Panc1 (cell line): ENCODE results near the gene HCFC1R1. TPM values are rescaled to one million over a fixed set of nuclear protein-coding genes. Genes with fewer than 3 reads are reported as not detected.

ENCODE experiments used
- ATAC-seq: fragments of 200-7000 bp; cut with Tn5 transposase; 2 replicates; pipeline ENCODE4 v1.9.1; 2020; ENCODE audit warnings: mild to moderate bottlenecking, moderate library complexity
- Bru-seq: library from RNA; stranded (reverse); fragments of 400-500 nt; gene quantifications from one replicate; lab custom pipeline; 2021; lab: Mats Ljungman, UMichigan
- BruChase-seq, 2 experiments: library from RNA; stranded (reverse); fragments of 400-500 nt; gene quantifications; one replicate each; lab custom pipeline; 2021; lab: Mats Ljungman, UMichigan
- BruUV-seq: library from RNA; stranded (reverse); fragments of 400-500 nt; replicated peaks from 2 replicates; lab custom pipeline; 2021; lab: Mats Ljungman, UMichigan
- CTCF ChIA-PET: fragments of 300-600 bp; sonication (Branson Sonifier 250); formaldehyde crosslinking; loops from one replicate; lab custom pipeline; 2022; ENCODE audit warnings: antibody characterized with exemption; lab: Charles Lee
- POLR2A ChIA-PET: fragments of 300-600 bp; sonication (Branson Sonifier 250); formaldehyde crosslinking; loops from one replicate; lab custom pipeline; 2022; ENCODE audit warnings: antibody characterized with exemption; lab: Charles Lee
- DNase-seq: peaks from one replicate; pipeline ENCODE4 v3.0.0-alpha.2; 2010; ENCODE audit warnings: low read depth, low spot score
- H3K27ac ChIP-seq: 2 replicates; pipeline ENCODE4 v1.5.1; 2011; ENCODE audit warnings: mild to moderate bottlenecking, low read length, inconsistent platforms
- H3K27me3 ChIP-seq: fragments of 200-500 bp; sonication (Bioruptor generic); 2 replicates; pipeline ENCODE4 v1.6.0; 2014; ENCODE audit warnings: low read length, inconsistent platforms; ENCODE audit not compliant: control insufficient read depth, insufficient read depth
- H3K36me3 ChIP-seq: fragments of 200-500 bp; sonication (Bioruptor generic); 2 replicates; pipeline ENCODE4 v1.5.1; 2014; ENCODE audit warnings: inconsistent platforms, mild to moderate bottlenecking, low read length, moderate library complexity; ENCODE audit not compliant: control insufficient read depth, insufficient read depth
- H3K4me1 ChIP-seq: 2 replicates; pipeline ENCODE4 v1.5.1; 2011; ENCODE audit warnings: inconsistent platforms, mild to moderate bottlenecking, low read length, moderate library complexity; ENCODE audit not compliant: control insufficient read depth, insufficient read depth
- H3K4me3 ChIP-seq, 2 experiments: 2 replicates each; pipeline ENCODE4 v1.5.1; 2011 to 2012; ENCODE audit warnings: low read depth in 2 of 2, low read length in 2 of 2, mild to moderate bottlenecking in 2 of 2, inconsistent platforms in 1 of 2, moderate library complexity in 1 of 2
- H3K9me3 ChIP-seq: fragments of 200-500 bp; sonication (Bioruptor generic); 2 replicates; pipeline ENCODE4 v1.5.1; 2014; ENCODE audit warnings: low read depth, mild to moderate bottlenecking, inconsistent platforms, low read length, moderate library complexity; ENCODE audit not compliant: control insufficient read depth, insufficient read depth
- CTCF ChIP-seq: fragments of 450-650 bp; IDR thresholded peaks from 2 replicates; pipeline ENCODE4 v1.5.1; 2017; ENCODE audit warnings: mild to moderate bottlenecking
- POLR2AphosphoS5 ChIP-seq: IDR thresholded peaks from 2 replicates; pipeline ENCODE4 v1.6.1; 2012; ENCODE audit warnings: mild to moderate bottlenecking, low read depth, low read length, moderate library complexity
- REST ChIP-seq, 2 experiments: IDR thresholded peaks; 2 replicates each; pipeline ENCODE4 v1.6.1; 2011 to 2012; ENCODE audit warnings: low read depth in 2 of 2, control low read depth in 1 of 2, low read length in 1 of 2, mild to moderate bottlenecking in 1 of 2, moderate library complexity in 1 of 2; ENCODE audit not compliant: insufficient read depth in 1 of 2
- SIN3A ChIP-seq: IDR thresholded peaks from 2 replicates; pipeline ENCODE4 v1.6.1; 2012; ENCODE audit warnings: low read depth, mild to moderate bottlenecking, low read length, moderate library complexity, borderline replicate concordance; ENCODE audit not compliant: insufficient read depth
- TCF7L2 ChIP-seq: IDR thresholded peaks from 2 replicates; pipeline ENCODE4 v1.6.1; 2011; ENCODE audit warnings: mild to moderate bottlenecking, low read depth, low read length, inconsistent platforms
- in situ Hi-C: cut with HindIII; loops from 2 replicates; pipeline ENCODE4 v1.10.0; 2016; ENCODE audit warnings: low sequenced_read_pairs, low pct_unique_long_range_greater_than_20kb
- intact Hi-C: fragments of 100-400 bp; cut with micrococcal nuclease; formaldehyde crosslinking; loops from one replicate; pipeline ENCODE4 v1.10.0; 2022; ENCODE audit not compliant: unreplicated experiment
- long read RNA-seq: library from polyadenylated mRNA; unstranded; transcript quantifications from one replicate; pipeline ENCODE4 v2.0.0, GENCODE V29; 2021; ENCODE audit not compliant: unreplicated experiment
- polyA plus RNA-seq: library from polyadenylated mRNA; unstranded; fragments of >200 nt; gene quantifications from one replicate; pipeline ENCODE4 v1.2.1, GENCODE V29; 2012; ENCODE audit warnings: missing spikeins; ENCODE audit not compliant: insufficient read length
- total RNA-seq: library from RNA; stranded (reverse); gene quantifications from one replicate; pipeline ENCODE4 v1.2.1, GENCODE V29; 2021; ENCODE audit not compliant: unreplicated experiment

HCFC1R1 gene
- 67.3 TPM for total RNA-seq
- polyA plus RNA-seq = 179 TPM
- Bru-seq, nascent RNA = percentile 74 among the genes with signal in this experiment
- BruChase-seq, experiment 1, labeled RNA remaining after a 2-hour chase = percentile 73 among the genes with signal in this experiment
- percentile 82 among the genes with signal in this experiment for BruChase-seq, experiment 2, labeled RNA remaining after a 6-hour chase
- long read RNA-seq, transcript HCFC1R1-208 (2 exons, 1,365 nt) = minor isoform, 10 of 48 reads
- long read RNA-seq, transcript HCFC1R1-206 (3 exons, 618 nt) = minor isoform, 6 of 48 reads
- long read RNA-seq, transcript HCFC1R1-201 (4 exons, 965 nt) = major isoform, 13 of 48 reads
- long read RNA-seq, transcript HCFC1R1-202 (3 exons, 765 nt) = minor isoform, 7 of 48 reads
- long read RNA-seq, partial matches to known transcripts = 2 of 48 reads
- long read RNA-seq, other reads (novel, unspliced or antisense) = 10 of 48 reads

DNA sequence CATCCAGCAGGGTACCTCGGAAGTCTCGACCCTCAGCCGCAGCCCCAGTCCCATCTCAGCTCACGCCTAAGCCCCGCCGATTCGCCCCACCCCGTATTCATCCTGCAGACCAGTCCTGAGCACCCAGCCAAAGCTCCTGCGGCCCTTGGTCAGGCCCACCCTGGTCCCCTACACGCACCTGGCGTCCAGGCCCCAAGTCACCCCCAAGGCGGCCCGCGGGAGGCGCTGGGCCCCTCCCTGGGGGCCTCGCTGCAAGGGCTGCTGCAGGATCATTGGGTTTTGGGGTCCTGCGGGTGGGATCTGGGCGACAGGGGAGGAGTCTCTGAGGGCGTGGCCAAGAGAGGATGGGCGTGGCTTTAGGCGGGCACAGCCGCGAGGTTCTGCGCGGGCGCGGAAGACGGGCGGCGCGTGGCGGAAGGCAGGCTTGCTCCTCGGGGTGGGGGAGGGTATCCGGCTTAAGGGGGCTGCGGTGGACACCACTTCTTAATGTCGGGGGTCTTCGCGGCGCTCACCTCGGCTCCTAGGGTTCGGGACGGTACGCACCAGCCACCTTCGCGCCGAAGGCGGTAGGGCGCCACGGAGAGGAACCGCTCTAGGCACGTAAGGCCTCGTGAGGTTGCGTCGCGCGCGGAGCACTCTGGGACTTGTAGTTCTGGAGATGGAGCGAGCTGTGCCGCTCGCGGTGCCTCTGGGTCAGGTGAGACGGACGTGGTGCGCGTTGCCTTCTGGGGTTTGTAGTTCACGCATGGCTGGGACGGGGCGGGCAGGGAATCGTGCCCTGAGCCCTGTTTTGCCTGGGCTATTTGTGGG is at the start of gene HCFC1R1, which contains the start of gene THOC6:
Gene HCFC1R1 (minus strand): TSS at position 274 of the 810 bp plus-strand sequence. CDS start 1 bp downstream, at position 273.
Gene THOC6 (plus strand): TSS at position 367 of the 810 bp plus-strand sequence. CDS start 292 bp downstream, at position 659.
- TF ChIP-seq POLR2AphosphoS5 = peak; percentile 94
- TF ChIP-seq SIN3A = peak; percentile 56; the same call in 1 of the 2 replicates
- no peak for TF ChIP-seq CTCF
- peak; percentile 38; the same call in 1 of the 2 replicates for TF ChIP-seq TCF7L2
- TF ChIP-seq REST (IDR thresholded peaks at IDR 0.05; ENCODE audit: insufficient read depth in 1 of 2, low read depth in 2 of 2, low read length in 1 of 2) = no peak

GRCh38 chr16:3073448-3073847 is 49.7 kb upstream of the HCFC1R1 start:
- no peaks in the 10 kb centered on the region for H3K9me3 ChIP-seq
- ATAC-seq = no peak
- no peak for DNase-seq
- no peaks in the 10 kb centered on the region for H3K4me1 ChIP-seq
- TF ChIP-seq TCF7L2 (no peak), CTCF (no peak), SIN3A (no peak), POLR2AphosphoS5 (no peak), REST (IDR thresholded peaks at IDR 0.05; ENCODE audit: insufficient read depth in 1 of 2, low read depth in 2 of 2, low read length in 1 of 2) (no peak)
- no peaks in the 10 kb centered on the region for H3K36me3 ChIP-seq
- CTCF ChIA-PET = no interaction called here
- H3K27ac ChIP-seq = no peak overlapping the region
- in situ Hi-C loops (no loop called here), intact Hi-C loops (no loop called here)
- H3K27me3 ChIP-seq = no peaks in the 10 kb centered on the region
- H3K4me3 ChIP-seq = no peak overlapping the region
- BruUV-seq = no TSS peak
- POLR2A ChIA-PET = no interaction called here

More for the DNA sequence above, at the start of gene HCFC1R1, which contains the start of gene THOC6:
- in situ Hi-C loops = no loop called here
- ChIA-PET POLR2A (interaction anchor here (0.6 kb wide), 3 partner anchors 19 to 1145 kb away, joined by 3 read pairs; no protein-coding TSS in a partner anchor), CTCF (interaction anchor here (0.7 kb wide), 1 partner anchor 20 kb away, joined by 4 read pairs; no protein-coding TSS in a partner anchor)
- peak within 1 kb of the TSS; percentile 99 for H3K27ac ChIP-seq
- intact Hi-C loops = no loop called here
- peaks cover 19% of the 10 kb centered on the region for H3K4me1 ChIP-seq
- peaks cover 9% of the 10 kb centered on the region for H3K36me3 ChIP-seq
- BruUV-seq = no TSS peak
- ATAC-seq (peak; percentile 61), DNase-seq (peak; percentile 96)
- H3K27me3 ChIP-seq = no peaks in the 10 kb centered on the region
- peak within 1 kb of the TSS; percentile 94 to 95 for H3K4me3 ChIP-seq
- H3K9me3 ChIP-seq = no peaks in the 10 kb centered on the region
